ENCODE data around the gene UGT1A8. TPM values are rescaled to one million over a fixed set of nuclear protein-coding genes. Genes with fewer than 3 reads are reported as not detected.

UGT1A8 gene
- total RNA-seq, 1 donor, result not detected

DNA sequence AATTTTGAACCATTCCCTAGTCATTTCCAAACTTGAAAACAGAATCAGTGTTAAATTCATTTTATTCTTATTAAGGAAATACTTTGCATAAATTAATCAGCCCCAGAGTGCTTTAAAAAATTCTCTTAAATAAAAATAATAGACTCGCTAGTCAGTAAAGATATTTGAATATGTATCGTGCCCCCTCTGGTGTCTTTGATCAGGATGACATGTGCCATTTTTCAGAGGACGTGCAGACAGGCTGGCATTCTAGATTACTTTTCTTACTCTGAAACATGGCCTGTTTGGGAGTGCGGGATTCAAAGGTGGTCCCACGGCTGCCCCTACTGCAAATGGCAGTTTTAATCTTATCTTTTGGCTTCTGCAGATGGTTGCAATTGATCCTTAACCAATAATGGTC, 155.2 kb downstream of the UGT1A8 start:
- no peaks in the 10 kb centered on the region for H3K4me1 ChIP-seq (ENCODE audit: insufficient read depth, low read length)
- H3K27me3 ChIP-seq (ENCODE audit: insufficient read depth, low read length), result peaks cover 2% of the 10 kb centered on the region
- H3K9me3 ChIP-seq (ENCODE audit: low read depth, low read length), result no peaks in the 10 kb centered on the region
- H3K4me3 ChIP-seq (ENCODE audit: low read length), result no peak overlapping the region

DNA sequence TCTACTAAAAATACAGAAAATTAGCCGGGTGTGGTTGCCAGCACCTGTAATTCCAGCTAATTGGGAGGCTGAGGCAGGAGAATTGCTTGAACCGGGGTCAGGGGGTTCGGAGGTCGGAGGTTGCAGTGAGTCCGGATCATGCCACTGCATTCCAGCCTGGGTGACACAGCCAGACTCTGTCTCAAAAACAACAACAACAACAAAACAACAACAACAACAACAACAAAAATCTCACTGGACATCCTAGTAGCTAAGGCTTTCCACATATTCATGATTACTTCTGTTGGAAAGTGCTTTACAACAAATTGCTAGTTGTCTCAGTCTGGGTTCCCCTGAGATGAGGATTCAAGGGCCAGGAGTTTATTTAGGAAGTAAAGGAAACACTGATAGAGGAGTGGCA, 156.4 kb downstream of the UGT1A8 start:
- Histone ChIP-seq H3K27me3 (ENCODE audit: insufficient read depth, low read length) (no peaks in the 10 kb centered on the region), H3K4me1 (ENCODE audit: insufficient read depth, low read length) (no peaks in the 10 kb centered on the region), H3K4me3 (ENCODE audit: low read length) (no peak overlapping the region), H3K9me3 (ENCODE audit: low read depth, low read length) (no peaks in the 10 kb centered on the region)

DNA sequence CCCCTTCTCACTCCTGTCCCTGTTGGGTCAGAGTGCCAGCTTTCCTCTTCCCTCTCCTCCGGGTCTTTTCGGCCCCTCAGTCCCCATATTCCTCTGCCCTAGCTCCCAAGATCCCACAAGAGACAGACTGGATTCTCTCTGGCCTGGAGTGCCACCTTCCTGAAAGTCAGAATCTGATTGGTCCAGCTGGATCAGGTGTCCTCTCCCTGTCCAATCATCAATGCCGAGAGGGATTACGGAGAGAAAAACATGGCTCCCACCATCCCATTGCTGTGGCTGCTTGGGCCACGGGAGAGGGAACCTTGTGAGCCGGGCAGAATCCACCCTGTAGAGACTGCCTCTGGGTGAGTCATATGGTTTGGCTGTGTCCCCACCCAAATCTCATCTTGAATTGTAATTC, 158.0 kb downstream of the UGT1A8 start:
- Histone ChIP-seq H3K27me3 (ENCODE audit: insufficient read depth, low read length) (no peaks in the 10 kb centered on the region), H3K4me1 (ENCODE audit: insufficient read depth, low read length) (no peaks in the 10 kb centered on the region), H3K4me3 (ENCODE audit: low read length) (no peak overlapping the region), H3K9me3 (ENCODE audit: low read depth, low read length) (no peaks in the 10 kb centered on the region)

DNA sequence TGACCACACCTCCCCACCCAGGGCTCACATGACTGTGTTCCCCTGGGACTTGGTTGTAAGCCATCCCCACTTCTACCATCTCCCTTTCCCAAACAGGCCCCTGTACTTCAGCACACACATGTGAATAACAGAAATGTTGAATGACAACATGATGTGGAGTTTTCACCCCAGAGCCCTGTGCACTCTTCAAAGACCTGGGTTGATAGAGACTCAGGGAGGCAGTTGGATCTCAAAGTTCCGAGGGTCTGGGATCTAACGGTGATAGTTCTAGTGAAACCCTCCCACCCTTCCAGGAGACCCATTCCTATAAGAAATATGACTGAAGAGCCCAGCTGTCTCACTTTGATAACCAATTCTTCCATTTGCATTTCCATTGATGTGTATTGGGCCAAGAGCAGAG, 160.6 kb downstream of the UGT1A8 start, which contains the start of gene MROH2A:
Gene MROH2A, plus strand, starts transcription at position 301 of the 400 bp plus-strand sequence. CDS start 1,029 bp downstream, outside the sequence.
- Histone ChIP-seq H3K4me1 (ENCODE audit: insufficient read depth, low read length) (no peaks in the 10 kb centered on the region), H3K4me3 (ENCODE audit: low read length) (no peak within 1 kb of the TSS), H3K27me3 (ENCODE audit: insufficient read depth, low read length) (no peaks in the 10 kb centered on the region), H3K9me3 (ENCODE audit: low read depth, low read length) (no peaks in the 10 kb centered on the region)

DNA sequence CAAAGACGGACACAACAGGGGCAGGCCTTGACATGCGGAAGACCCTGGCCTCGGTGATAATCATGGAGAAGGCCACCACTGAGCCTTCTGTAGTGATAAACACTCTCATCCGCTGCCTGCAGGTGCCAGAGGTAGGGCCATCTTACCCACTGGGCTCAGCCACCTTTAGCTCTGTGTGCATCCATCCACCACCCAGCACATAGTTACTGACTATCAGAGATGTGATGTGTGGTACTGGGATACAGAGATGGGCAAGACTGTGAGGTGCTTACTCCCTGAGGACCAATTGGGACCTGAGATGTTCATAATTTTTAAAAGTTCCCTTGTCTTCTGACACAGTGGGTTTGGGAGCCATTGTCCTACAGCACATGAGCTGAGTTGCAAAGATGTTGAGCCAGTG, 162.3 kb downstream of the UGT1A8 start:
- Histone ChIP-seq H3K9me3 (ENCODE audit: low read depth, low read length) (no peaks in the 10 kb centered on the region), H3K27me3 (ENCODE audit: insufficient read depth, low read length) (no peaks in the 10 kb centered on the region), H3K4me3 (ENCODE audit: low read length) (no peak overlapping the region), H3K4me1 (ENCODE audit: insufficient read depth, low read length) (no peaks in the 10 kb centered on the region)

DNA sequence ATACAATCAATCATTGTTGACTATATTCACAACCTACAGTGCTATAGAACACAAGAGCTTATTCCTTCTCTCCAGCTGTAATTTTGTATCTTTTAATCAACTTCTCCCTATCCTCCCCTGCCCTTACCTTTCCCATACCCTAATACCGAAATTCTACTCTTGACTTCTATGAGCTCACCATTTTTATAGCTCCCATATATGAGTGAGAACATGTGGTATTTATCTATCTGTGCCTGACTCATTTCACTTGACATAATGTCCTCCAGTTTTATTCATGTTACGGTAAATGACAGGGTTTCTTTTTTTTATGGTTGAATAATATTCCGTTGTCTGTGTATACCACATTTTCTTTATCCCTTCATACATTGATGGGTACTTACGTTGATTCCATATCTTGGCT, 163.3 kb downstream of the UGT1A8 start:
- H3K4me1 ChIP-seq (ENCODE audit: insufficient read depth, low read length), result no peaks in the 10 kb centered on the region
- no peak overlapping the region for H3K4me3 ChIP-seq (ENCODE audit: low read length)
- no peaks in the 10 kb centered on the region for H3K27me3 ChIP-seq (ENCODE audit: insufficient read depth, low read length)
- no peaks in the 10 kb centered on the region for H3K9me3 ChIP-seq (ENCODE audit: low read depth, low read length)

DNA sequence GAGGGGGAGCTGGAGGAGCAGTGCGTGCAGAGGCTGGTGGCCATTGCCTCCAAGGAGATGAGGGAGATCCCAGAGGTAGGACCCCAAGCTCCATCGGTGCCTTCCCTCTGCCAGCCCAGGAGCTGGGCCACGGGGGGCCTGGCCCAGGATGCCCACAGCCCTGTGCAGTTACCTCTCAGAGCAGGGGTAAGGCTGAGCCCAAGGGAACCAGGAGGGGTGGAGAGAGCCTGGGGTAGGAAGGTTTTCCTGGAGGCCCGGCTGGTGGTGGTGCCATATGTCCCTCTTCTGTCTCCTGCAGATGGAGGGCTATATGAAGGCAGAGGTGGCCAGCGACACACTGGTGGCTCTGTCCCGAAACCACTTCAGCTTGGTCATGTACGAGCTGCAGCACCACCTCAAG, 172.1 kb downstream of the UGT1A8 start:
- no peaks in the 10 kb centered on the region for H3K4me1 ChIP-seq (ENCODE audit: insufficient read depth, low read length)
- no peak overlapping the region for H3K4me3 ChIP-seq (ENCODE audit: low read length)
- H3K27me3 ChIP-seq (ENCODE audit: insufficient read depth, low read length), result no peaks in the 10 kb centered on the region
- no peaks in the 10 kb centered on the region for H3K9me3 ChIP-seq (ENCODE audit: low read depth, low read length)

DNA sequence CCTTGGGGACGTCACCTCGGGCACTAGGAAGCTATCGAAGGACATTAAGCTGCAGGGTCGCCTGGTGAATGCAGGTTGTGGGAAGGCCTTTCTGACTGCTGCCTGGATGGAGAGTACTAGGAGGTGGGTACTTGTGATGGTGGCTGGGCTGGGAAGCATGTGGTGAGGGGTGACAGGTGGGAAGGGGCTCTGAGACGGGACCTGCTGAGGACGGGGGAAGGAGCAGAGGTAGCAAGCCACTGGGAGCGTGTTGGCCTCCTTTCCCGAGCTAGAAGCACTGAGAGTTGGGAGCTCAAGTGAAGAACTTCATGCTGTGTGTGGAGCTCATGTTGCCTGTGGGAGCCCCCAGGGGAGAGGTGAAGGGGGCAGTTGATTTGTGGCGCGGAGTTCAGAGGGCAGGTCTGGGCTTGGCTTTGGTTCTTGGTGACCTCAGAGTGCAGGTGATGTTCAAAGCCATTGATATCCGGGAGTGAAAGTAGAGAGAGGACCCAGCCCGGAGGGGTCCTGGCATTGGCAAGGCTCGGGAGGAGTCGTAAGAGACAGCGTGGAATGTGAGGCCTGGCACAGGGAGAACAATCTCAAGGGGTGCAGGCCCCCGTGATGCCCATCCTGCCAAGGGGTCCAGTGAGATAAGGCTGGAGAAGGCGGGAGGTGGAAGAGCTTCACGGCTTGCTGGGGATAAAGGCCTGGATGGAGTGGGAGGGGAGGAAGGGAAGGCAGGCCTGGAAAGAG, 173.9 kb downstream of the UGT1A8 start:
- Histone ChIP-seq H3K9me3 (ENCODE audit: low read depth, low read length) (no peaks in the 10 kb centered on the region), H3K4me1 (ENCODE audit: insufficient read depth, low read length) (no peaks in the 10 kb centered on the region), H3K27me3 (ENCODE audit: insufficient read depth, low read length) (no peaks in the 10 kb centered on the region), H3K4me3 (ENCODE audit: low read length) (no peak overlapping the region)

DNA sequence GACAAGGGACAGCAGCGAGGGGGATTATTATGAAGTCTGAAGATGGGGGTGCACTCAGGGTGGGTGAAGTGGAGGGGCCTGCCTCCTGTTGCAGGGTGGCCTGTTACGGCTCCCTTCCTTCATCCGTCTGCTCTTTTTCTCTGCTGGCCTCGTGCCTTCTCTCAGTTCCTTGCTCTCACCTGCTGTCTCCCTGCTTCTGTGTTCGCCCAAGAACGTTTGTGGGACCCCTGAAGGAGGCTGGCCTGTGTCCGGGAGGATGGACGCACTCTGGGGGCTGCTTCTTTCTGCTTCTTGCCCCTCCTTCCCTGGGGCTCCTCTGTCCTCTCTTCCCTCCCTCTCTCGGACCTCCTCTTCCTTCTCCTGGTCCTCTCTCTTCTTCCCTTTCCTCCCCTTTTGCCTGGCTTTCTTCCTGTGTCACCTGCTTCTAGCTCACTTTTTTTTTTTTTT, 174.5 kb downstream of the UGT1A8 start:
- Histone ChIP-seq H3K4me3 (ENCODE audit: low read length) (no peak overlapping the region), H3K4me1 (ENCODE audit: insufficient read depth, low read length) (no peaks in the 10 kb centered on the region), H3K9me3 (ENCODE audit: low read depth, low read length) (no peaks in the 10 kb centered on the region), H3K27me3 (ENCODE audit: insufficient read depth, low read length) (no peaks in the 10 kb centered on the region)

DNA sequence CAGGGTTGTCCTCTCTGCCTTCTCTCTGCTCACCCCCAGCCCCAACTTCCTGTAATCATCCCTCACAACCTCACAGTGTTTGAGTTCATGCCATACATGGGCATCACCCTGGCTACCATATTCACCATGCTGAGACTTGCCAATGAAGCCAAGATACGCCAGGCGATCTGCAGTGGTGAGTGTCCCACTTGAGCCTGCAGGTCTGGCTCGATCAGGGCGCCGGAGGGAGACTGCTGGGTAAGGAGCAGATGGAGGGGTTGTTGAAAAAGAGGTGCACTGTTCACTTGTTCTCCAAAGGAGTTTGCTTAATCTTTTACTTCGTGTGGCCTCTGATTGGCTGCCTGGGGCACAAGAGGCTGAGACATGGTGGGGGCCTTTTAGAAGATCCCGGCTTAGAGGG, 175.3 kb downstream of the UGT1A8 start:
- no peaks in the 10 kb centered on the region for H3K27me3 ChIP-seq (ENCODE audit: insufficient read depth, low read length)

DNA sequence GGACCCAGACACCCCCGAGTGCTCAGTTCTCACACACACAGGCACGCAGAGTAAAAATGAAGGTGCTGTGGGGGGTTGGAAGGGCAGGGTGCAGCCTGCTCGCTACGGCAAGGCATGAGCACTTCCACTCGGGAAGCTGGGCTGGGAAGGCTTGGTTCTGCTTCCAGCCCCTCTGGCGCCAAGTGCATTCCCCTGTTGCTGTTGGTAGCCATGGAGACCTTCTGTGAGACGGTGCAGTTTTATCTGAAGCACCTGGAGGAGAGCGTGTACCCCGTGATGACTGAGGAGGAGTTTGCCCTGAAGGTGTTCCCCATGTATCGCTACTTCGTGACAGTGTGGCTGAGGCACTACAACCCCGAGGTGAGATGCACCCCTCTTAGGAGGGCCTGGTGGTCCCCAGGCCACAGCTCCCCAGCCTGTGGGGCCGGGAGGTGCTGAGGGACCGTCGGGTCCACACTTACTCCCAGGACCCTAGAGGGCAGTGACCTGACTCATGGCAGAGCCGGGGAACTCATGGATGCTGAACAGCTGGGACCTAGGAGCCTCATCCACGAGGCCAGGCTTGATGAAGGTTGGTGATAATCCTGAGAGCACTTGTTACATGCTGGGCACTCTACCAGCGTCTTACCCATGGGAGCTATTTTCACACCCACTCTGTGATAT, 176.2 kb downstream of the UGT1A8 start:
- H3K4me3 ChIP-seq (ENCODE audit: low read length), result no peak overlapping the region
- H3K9me3 ChIP-seq (ENCODE audit: low read depth, low read length), result no peaks in the 10 kb centered on the region
- H3K27me3 ChIP-seq (ENCODE audit: insufficient read depth, low read length), result no peaks in the 10 kb centered on the region
- H3K4me1 ChIP-seq (ENCODE audit: insufficient read depth, low read length), result no peaks in the 10 kb centered on the region

More for the DNA sequence above, 175.3 kb downstream of the UGT1A8 start:
- Histone ChIP-seq H3K4me1 (ENCODE audit: insufficient read depth, low read length) (no peaks in the 10 kb centered on the region), H3K9me3 (ENCODE audit: low read depth, low read length) (no peaks in the 10 kb centered on the region), H3K4me3 (ENCODE audit: low read length) (no peak overlapping the region)

DNA sequence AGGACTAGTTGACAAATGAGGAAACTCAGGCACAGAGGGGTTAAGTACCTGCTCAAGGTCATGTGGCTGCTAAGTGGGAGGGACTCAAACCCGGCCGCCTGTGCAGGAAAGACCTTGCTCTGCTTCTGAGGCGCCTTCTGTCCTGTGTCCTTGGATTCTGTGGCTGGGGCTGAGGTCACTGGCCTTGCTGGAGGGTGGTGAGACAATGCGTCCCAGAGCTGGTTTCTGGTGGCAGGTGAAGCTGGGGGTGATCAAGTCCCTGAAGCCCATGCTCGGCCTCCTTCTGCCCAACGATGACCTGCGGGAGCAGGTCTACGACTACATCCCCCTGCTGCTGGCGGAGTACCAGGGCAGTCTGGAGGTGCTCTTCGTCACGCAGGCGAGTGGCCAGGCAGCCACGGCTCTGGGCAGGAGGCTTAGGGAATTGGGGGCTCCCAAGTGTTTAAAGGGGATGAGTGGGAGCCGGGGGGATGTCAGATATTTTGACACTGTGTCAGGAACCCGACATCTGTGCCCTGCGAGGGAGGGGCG, 176.8 kb downstream of the UGT1A8 start:
- Histone ChIP-seq H3K4me3 (ENCODE audit: low read length) (no peak overlapping the region), H3K27me3 (ENCODE audit: insufficient read depth, low read length) (no peaks in the 10 kb centered on the region), H3K9me3 (ENCODE audit: low read depth, low read length) (no peaks in the 10 kb centered on the region), H3K4me1 (ENCODE audit: insufficient read depth, low read length) (no peaks in the 10 kb centered on the region)

DNA sequence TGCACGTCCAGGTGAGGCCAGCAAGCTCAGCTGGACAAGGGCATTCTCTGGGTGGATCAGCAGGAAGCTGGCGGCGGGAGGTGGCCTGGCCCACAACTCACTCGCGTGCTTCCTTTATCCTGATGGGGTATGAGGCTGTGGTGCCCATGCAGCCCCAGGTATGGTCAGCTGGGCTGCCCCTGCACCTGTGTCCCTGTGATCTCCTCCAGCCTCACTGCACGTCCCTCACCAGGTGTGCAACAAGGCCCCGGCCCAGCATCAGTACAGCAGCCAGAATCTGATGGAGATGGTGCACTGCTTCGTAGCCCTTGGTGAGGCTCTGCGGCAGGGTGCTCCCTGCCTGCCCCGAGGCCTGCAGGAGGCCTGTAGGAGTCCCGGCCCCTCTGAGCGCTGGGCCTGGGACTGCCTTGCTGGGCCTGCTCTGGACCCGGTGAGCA, 178.3 kb downstream of the UGT1A8 start:
- H3K4me1 ChIP-seq (ENCODE audit: insufficient read depth, low read length), result no peaks in the 10 kb centered on the region
- H3K4me3 ChIP-seq (ENCODE audit: low read length), result no peak overlapping the region
- no peaks in the 10 kb centered on the region for H3K9me3 ChIP-seq (ENCODE audit: low read depth, low read length)
- H3K27me3 ChIP-seq (ENCODE audit: insufficient read depth, low read length), result no peaks in the 10 kb centered on the region

DNA sequence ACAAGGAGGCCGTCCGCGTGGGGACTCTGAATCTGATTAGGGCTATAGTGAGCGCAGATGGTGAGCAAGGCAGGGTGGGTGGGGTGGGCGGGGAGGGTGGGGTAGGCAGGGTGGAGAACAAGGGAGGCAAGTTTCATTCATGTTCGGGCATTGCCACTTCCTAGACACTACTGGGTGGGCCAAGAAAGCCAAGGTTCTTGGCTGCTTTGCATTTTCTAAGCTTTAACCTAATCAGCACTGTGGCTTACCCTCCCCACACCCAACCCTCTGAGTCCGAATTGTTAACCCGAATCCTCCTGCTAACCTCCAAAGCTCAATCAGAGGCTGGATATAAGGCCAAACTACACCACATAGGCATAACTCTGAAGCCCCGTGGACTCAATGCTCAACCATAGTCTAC, 178.8 kb downstream of the UGT1A8 start:
- Histone ChIP-seq H3K4me1 (ENCODE audit: insufficient read depth, low read length) (no peaks in the 10 kb centered on the region), H3K9me3 (ENCODE audit: low read depth, low read length) (no peaks in the 10 kb centered on the region), H3K4me3 (ENCODE audit: low read length) (no peak overlapping the region), H3K27me3 (ENCODE audit: insufficient read depth, low read length) (no peaks in the 10 kb centered on the region)

DNA sequence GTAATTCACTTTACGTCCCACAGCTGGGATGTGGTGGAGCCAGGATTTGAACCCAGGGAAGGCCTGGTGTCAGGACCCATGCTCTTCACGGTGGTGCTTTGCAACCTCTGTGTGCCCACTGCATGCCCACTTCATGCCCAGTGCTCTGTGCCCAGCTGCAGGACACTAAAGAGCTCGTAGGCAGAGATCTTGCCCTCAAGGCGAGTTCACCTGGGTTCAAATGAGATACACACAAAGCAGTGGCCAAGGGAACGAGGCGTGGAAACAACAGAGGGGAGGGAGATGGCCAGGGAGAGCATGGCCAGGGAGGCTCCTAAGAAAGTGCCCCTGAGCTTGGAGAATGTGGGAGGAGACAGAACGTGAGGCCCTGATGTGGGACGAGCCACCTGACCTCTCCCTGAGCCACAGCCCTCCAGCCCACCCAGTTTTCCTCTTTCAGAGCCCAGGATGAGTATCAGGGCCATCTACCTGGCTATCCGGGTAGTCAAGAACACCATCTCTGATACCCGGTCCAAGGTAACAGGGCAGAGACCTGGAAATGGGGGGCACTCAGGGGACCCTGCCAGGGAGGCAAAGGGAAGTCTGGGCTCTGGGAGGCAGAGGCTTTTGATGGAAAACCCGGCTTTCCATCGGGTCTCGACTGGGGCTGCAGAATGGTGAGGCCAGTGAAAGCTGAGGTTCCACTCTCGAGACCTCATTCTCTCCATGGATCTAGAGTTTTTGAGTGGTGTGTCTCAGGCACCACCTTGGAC, 181.1 kb downstream of the UGT1A8 start:
- H3K27me3 ChIP-seq (ENCODE audit: insufficient read depth, low read length), result no peaks in the 10 kb centered on the region
- no peaks in the 10 kb centered on the region for H3K4me1 ChIP-seq (ENCODE audit: insufficient read depth, low read length)
- no peaks in the 10 kb centered on the region for H3K9me3 ChIP-seq (ENCODE audit: low read depth, low read length)
- no peak overlapping the region for H3K4me3 ChIP-seq (ENCODE audit: low read length)
